IPS DF 6.9 (cell line): Measurements from ENCODE around the gene ENPP7.

ENCODE experiments used
- DNase-seq: peaks from one replicate; pipeline ENCODE4 v3.0.0-alpha.2; 2013; ENCODE audit warnings: low read depth, low spot score
- H3K27ac ChIP-seq: one replicate; pipeline ENCODE4 v1.5.1; 2013; ENCODE audit warnings: low read length, control low read depth
- H3K27me3 ChIP-seq: 2 replicates; pipeline ENCODE4 v1.6.1; 2013; ENCODE audit warnings: mild to moderate bottlenecking, low read length; ENCODE audit not compliant: control insufficient read depth, insufficient read depth
- H3K36me3 ChIP-seq: 2 replicates; pipeline ENCODE4 v1.6.1; 2013; ENCODE audit warnings: low read length; ENCODE audit not compliant: control insufficient read depth, insufficient read depth
- H3K4me1 ChIP-seq: 2 replicates; pipeline ENCODE4 v1.6.1; 2013; ENCODE audit warnings: low read length; ENCODE audit not compliant: control insufficient read depth, insufficient read depth
- H3K4me3 ChIP-seq: 2 replicates; pipeline ENCODE4 v1.5.1; 2013; ENCODE audit warnings: mild to moderate bottlenecking, low read length
- H3K9me3 ChIP-seq: 2 replicates; pipeline ENCODE4 v1.6.1; 2013; ENCODE audit warnings: low read length, inconsistent platforms; ENCODE audit not compliant: control insufficient read depth, insufficient read depth
- WGBS: extraction: QIAGEN DNeasy Blood & Tissue Kit; methylation state at CpG from one replicate; pipeline ENCODE4 v1.1.7; 2013; ENCODE audit warnings: mixed read lengths, missing lambda C conversion rate; ENCODE audit not compliant: insufficient read length, insufficient coverage; 5-methylcytosine and 5-hydroxymethylcytosine counted together

ENPP7 gene

DNA sequence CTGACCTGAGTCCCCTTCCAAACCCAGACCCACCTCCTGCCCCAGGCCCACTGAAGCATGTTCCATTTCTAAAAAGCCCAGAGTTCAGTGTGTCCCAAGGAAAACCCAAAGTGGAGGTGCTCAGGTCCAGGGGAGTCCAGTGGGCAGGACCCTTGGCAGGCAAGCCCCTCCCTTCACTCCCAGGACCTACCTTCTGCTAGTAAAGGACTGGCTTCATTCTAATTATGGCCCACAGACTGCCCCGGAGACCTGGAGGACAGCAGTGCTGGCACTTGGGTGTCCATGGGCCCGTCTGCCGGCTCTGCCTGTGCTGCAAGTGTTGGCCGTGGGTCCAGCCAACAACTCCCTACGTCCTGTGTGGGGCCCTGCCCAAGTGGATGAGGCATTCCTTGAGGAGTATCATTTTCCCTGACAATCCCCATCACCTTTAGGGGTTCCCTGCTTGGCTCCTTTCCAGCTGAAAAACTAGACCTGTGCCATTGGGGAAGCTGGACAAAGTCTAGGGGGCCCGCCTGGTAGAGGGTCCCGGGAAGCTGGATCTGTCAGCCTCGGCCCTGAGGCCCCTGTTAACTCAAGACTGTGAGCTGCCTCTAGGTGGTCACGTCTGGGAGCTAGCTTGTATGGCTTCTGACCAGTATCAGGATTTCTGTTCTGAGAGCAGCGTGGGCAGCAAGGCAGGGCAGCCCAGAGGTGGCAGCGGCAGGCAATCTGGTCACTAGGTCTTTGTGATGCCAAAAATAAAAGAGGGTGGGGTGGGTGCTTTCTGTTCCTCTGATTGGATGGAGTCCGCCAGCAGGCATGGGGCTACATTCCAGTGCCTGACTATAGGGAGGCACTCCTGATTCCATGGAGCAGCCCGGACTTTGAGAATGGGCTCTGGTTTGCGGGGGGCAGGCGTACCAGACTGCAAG is 55.4 kb downstream of the ENPP7 start:
- no peak for DNase-seq
- H3K36me3 ChIP-seq, result peaks cover 36% of the 10 kb centered on the region
- no CpG with 5 or more reads among the region's 15 CpGs for WGBS
- H3K27ac ChIP-seq, result no peak overlapping the region
- H3K9me3 ChIP-seq, result no peaks in the 10 kb centered on the region
- peaks cover 12% of the 10 kb centered on the region for H3K27me3 ChIP-seq
- H3K4me3 ChIP-seq, result no peak overlapping the region
- H3K4me1 ChIP-seq, result peaks cover 4% of the 10 kb centered on the region; the same call in 1 of the 2 replicates

GRCh38 chr17:79786930-79787643 is 56.3 kb downstream of the ENPP7 start:
- no peak overlapping the region for H3K27ac ChIP-seq
- H3K36me3 ChIP-seq, result peaks cover 27% of the 10 kb centered on the region
- H3K4me1 ChIP-seq, result peaks cover 4% of the 10 kb centered on the region; the same call in 1 of the 2 replicates
- no peaks in the 10 kb centered on the region for H3K9me3 ChIP-seq
- no peak overlapping the region for H3K4me3 ChIP-seq
- no CpG with 5 or more reads among the region's 12 CpGs for WGBS
- no peak for DNase-seq
- H3K27me3 ChIP-seq, result peaks cover 22% of the 10 kb centered on the region

GRCh38 chr17:79788455-79788854 is 57.7 kb downstream of the ENPP7 start:
- Histone ChIP-seq H3K4me1 (peaks cover 6% of the 10 kb centered on the region), H3K27ac (no peak overlapping the region), H3K9me3 (no peaks in the 10 kb centered on the region), H3K4me3 (no peak overlapping the region), H3K27me3 (peaks cover 35% of the 10 kb centered on the region), H3K36me3 (peaks cover 16% of the 10 kb centered on the region)
- no peak for DNase-seq
- no CpG with 5 or more reads among the region's 5 CpGs for WGBS

GRCh38 chr17:79788989-79789942 is 58.5 kb downstream of the ENPP7 start:
- no peak for DNase-seq
- Histone ChIP-seq H3K27me3 (peaks cover 41% of the 10 kb centered on the region), H3K27ac (no peak overlapping the region), H3K4me1 (peaks cover 8% of the 10 kb centered on the region), H3K4me3 (peak overlapping the region; percentile 15; the same call in 1 of the 2 replicates), H3K36me3 (peaks cover 10% of the 10 kb centered on the region), H3K9me3 (no peaks in the 10 kb centered on the region)
- WGBS, result no CpG with 5 or more reads among the region's 52 CpGs

DNA sequence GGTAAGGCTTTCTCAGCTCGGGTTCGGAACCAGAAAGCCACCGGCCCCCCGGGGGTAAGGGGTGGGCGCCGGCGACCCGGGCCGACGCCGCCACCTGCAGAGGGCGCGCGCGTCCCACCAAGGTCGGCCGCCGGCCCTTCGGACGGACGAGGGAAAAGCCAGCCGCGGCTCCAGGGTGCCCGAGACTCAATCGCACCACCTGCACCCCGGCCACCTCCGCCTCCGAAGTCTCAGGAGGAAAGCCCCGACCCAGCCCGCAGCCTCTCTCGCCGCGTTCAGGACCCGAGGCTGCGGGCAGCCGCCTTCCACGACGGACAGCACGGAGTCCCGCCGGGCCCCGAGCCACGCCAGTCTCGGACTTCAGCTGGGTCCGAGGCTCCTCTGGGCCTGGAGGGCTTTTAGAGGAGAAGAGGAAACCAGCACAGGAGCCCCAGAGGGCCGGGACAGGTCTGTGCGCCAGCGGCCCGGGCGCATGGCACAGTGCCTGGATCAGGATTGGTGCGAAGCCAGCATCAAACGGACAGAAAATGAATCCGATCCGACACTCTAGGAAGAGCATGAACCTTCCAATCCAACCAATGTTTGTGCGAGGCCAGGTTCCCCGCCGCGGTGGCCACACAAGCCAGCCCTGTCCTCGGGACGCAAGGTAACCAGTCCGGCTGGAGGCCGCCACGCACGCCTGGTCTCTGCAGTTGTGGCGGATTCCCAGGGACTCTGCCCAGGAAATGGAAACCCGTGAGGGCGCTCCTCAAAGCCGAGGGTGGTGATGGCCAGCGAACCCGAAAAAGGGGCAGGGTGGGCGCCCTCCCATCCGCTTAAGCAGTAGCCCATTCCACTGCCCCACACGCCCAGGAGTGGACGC is 59.4 kb downstream of the ENPP7 start:
- Histone ChIP-seq H3K27ac (no peak overlapping the region), H3K36me3 (peaks cover 1% of the 10 kb centered on the region; the same call in 1 of the 2 replicates), H3K4me1 (peaks cover 11% of the 10 kb centered on the region), H3K4me3 (peak overlapping the region; percentile 15; the same call in 1 of the 2 replicates), H3K27me3 (peaks cover 50% of the 10 kb centered on the region), H3K9me3 (no peaks in the 10 kb centered on the region)
- DNase-seq, result no peak
- no CpG with 5 or more reads among the region's 74 CpGs for WGBS

GRCh38 chr17:79790805-79791734 is 60.3 kb downstream of the ENPP7 start:
- no peaks in the 10 kb centered on the region; the same call in 1 of the 2 replicates for H3K36me3 ChIP-seq
- H3K27ac ChIP-seq, result no peak overlapping the region
- H3K4me3 ChIP-seq, result no peak overlapping the region
- H3K9me3 ChIP-seq, result no peaks in the 10 kb centered on the region
- DNase-seq, result no peak
- H3K27me3 ChIP-seq, result peaks cover 59% of the 10 kb centered on the region
- no CpG with 5 or more reads among the region's 68 CpGs for whole genome bisulfite sequencing
- peaks cover 12% of the 10 kb centered on the region for H3K4me1 ChIP-seq

DNA sequence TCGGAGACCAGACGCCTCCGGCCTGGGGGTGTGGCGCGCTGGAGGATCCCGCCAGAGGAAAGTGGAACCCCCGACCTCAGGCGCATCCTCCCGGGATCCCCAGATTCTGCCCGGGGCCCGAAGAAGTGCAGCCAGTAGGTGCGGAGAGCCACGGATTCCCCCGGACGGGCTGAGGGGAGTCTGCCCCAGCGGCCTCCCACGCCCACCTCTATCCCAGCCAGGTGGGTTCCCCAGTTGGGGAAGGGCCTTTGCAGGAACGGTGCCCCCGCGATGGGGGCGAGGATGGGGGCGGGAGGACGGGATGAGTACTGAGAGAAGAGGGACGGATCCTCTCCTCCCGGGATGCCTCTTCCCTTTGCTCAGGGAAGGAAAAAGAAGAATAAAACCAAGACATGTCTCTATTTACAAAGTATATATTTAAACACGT is 61.0 kb downstream of the ENPP7 start:
- Histone ChIP-seq H3K27ac (no peak overlapping the region), H3K9me3 (no peaks in the 10 kb centered on the region), H3K4me3 (no peak overlapping the region), H3K36me3 (no peaks in the 10 kb centered on the region; the same call in 1 of the 2 replicates), H3K4me1 (peaks cover 14% of the 10 kb centered on the region), H3K27me3 (peaks cover 63% of the 10 kb centered on the region)
- WGBS, result no CpG with 5 or more reads among the region's 26 CpGs
- DNase-seq, result no peak
